ENCODE measurements around the gene TMEM181. TPM values are rescaled to one million over a fixed set of nuclear protein-coding genes. Genes with fewer than 3 reads are reported as not detected.

TMEM181 gene
- total RNA-seq, 2 experiments from 2014 or later: 16.9 to 17.6 TPM

DNA sequence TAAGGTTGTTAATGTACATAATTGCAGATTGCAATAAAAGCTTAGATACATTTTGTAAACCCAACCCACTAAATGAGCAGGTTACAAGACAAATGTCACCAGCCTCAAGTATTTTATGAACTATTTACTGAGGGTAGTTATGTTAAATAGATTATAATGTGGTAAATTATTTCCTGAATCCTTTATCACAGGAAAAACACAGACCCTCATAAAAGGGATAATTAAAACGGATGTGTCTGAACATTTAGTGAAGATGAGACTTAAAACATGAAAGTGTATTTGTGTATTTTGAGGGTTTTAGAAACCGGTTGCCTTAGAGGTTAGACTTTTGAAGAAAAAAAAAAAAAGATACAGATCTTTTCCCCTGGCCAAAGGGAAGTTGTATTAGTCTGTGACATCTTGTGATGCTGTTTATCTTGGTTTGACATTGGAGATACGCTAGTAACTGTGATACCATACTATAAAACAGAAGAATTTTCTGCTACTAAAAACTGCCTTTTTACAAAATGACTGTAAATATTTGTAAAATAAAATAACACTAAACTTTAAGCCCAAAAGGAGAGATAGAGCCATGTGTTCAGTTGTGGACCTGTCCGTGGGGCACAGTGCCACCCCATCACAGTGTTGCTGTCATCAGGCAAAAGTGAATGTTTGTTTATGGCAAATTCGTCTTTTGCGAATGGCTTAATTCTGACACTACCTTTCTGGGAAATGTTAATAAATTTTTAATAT is 75.0 kb downstream of the TMEM181 start:
- Mint-ChIP-seq H3K9me3 (no peaks in the 10 kb centered on the region), H3K27ac (peak overlapping the region; percentile 83), H3K36me3 (ENCODE audit: low read depth) (peaks cover 68% of the 10 kb centered on the region), H3K4me1 (peaks cover 70% of the 10 kb centered on the region), H3K4me3 (no peak overlapping the region), H3K27me3 (no peaks in the 10 kb centered on the region)
- ChIA-PET POLR2A (interaction anchor here (0.9 to 1.0 kb wide), 2 partner anchors 10 to 27 kb away, joined by 3 read pairs; partner anchors contain the start of gene DYNLT1), CTCF (interaction anchor here (1.1 kb wide), 1 partner anchor 21 kb away, joined by 4 read pairs; no protein-coding TSS in a partner anchor)
- DNase-seq: no peak

DNA sequence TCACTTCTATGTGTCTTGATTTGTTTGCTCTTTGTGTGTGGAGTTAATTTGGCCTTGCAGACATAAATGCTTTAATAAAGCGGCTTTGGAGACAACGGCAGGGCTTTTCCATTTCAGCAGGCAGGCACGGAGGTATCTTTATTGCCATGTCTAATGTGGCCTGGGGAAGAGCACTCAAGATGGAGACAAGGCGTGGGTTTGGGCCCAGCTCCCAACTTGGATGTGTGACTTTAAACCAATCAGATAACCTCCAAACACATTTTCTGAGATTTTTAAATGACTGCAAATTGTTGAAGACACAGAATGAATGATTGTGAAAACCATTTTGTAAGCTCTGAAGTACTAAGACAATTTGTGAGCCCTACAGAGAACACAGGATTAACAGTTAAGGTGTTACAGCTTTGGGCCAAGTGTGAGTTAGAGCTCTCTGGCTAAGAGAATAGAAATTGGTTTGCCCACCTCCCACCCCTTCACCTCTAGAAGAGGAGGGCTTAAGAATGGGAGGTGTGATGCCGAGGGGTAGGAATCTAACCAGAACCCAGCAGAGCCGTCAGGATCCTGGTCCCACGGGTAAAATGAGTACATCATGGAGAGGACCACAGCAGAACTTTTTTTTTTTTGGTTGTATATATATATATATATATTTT is 75.7 kb downstream of the TMEM181 start:
- Mint-ChIP-seq H3K4me3 (no peak overlapping the region), H3K9me3 (no peaks in the 10 kb centered on the region), H3K27ac (peak overlapping the region; percentile 83), H3K36me3 (ENCODE audit: low read depth) (peaks cover 73% of the 10 kb centered on the region), H3K4me1 (peaks cover 73% of the 10 kb centered on the region), H3K27me3 (no peaks in the 10 kb centered on the region)
- ChIA-PET CTCF (interaction anchor here (1.1 kb wide), 1 partner anchor 20 kb away, joined by 4 read pairs; no protein-coding TSS in a partner anchor), POLR2A (interaction anchor here (0.9 to 1.0 kb wide), 2 partner anchors 9 to 28 kb away, joined by 3 read pairs; partner anchors contain the start of gene DYNLT1)
- no peak for DNase-seq

DNA sequence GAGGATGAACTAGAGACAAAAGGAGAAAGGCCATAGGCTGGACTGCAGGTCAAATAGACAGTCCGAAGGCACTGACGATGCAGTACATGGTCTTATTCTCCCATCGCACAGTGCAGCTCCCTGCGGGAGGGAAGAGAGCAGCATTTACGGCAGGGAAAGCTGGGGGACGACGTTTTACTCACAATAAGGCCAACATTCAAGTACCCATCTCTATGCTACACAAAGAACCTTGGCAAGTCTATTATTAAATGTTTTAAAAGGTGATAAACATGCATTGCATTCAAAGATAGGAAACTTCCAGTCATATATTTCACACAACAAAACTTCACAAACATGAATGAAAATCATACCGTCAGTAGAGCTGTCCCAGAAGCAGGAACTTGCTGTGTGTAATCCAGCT is 76.9 kb downstream of the TMEM181 start:
- H3K27me3 Mint-ChIP-seq: no peaks in the 10 kb centered on the region

DNA sequence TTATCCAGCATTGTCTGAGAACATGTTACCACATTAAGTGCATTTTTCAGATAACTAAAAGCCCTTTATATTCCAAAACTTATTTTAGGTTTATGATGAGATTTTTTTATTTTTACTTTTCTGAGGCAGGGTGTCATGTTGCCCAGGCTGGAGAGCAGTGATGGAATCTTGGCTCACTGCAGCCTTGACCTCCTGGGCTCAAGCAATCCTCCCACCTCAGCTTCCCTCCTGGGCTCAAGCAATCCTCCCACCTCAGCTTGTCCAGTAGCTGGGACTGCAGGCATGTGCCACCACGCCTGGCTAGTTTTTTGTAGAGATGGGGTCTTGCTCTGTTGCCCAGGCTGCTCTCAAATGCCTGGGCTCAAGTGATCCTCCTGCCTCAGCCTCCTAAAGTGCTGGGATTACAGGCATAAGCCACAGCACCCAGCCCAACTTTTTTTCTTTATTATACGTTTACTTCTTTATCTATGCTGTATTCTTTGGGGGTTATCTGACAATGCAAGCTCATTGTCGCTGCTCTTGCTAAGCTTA is 78.5 kb downstream of the TMEM181 start:
- ChIA-PET CTCF (interaction anchor here (0.5 to 1.3 kb wide), 4 partner anchors 12 to 134 kb away, joined by 3 to 6 read pairs (median 4); no protein-coding TSS in a partner anchor), POLR2A (interaction anchor here (0.7 kb wide), 1 partner anchor 84 kb away, joined by 5 read pairs; no protein-coding TSS in a partner anchor)
- no peaks in the 10 kb centered on the region for H3K9me3 Mint-ChIP-seq
- no peak for DNase-seq
- peaks cover 76% of the 10 kb centered on the region for H3K36me3 Mint-ChIP-seq (ENCODE audit: low read depth)
- no peaks in the 10 kb centered on the region for H3K27me3 Mint-ChIP-seq
- H3K4me1 Mint-ChIP-seq: peaks cover 73% of the 10 kb centered on the region
- H3K27ac Mint-ChIP-seq: peak overlapping the region; percentile 58
- H3K4me3 Mint-ChIP-seq: no peak overlapping the region

More for the DNA sequence above, 76.9 kb downstream of the TMEM181 start:
- H3K27ac Mint-ChIP-seq: peak overlapping the region; percentile 57
- no peak overlapping the region for H3K4me3 Mint-ChIP-seq
- POLR2A ChIA-PET: no interaction called here
- DNase-seq: no peak
- peaks cover 70% of the 10 kb centered on the region for H3K4me1 Mint-ChIP-seq
- H3K36me3 Mint-ChIP-seq (ENCODE audit: low read depth): peaks cover 72% of the 10 kb centered on the region
- no peaks in the 10 kb centered on the region for H3K9me3 Mint-ChIP-seq
- CTCF ChIA-PET: no interaction called here

DNA sequence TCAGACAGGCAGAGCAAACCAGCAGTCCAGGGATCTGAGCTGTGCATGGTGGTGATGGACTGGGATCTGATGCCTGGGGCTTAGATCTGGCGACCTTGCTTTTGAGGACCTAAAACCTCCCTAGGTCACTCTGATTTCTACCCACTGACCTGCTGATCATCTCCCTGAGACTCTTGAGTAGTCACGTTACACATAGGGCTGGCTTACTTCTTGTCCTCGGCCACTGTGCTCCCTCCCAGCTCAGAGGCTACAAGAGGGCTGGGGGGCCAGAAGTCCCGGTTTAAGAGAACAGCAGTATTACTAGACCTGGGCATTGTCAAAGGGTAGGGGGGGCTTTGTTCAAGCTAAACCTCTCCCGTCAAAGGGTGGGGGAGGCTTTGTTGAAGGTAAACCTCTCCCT is 79.2 kb downstream of the TMEM181 start:
- ChIA-PET POLR2A (no interaction called here), CTCF (interaction anchor here (0.9 to 1.5 kb wide), 3 partner anchors 8 to 15 kb away, joined by 3 to 4 read pairs (median 4); no protein-coding TSS in a partner anchor)
- Mint-ChIP-seq H3K4me3 (no peak overlapping the region), H3K27ac (peak overlapping the region; percentile 58), H3K4me1 (peaks cover 73% of the 10 kb centered on the region), H3K36me3 (ENCODE audit: low read depth) (peaks cover 79% of the 10 kb centered on the region), H3K27me3 (no peaks in the 10 kb centered on the region), H3K9me3 (no peaks in the 10 kb centered on the region)
- DNase-seq: no peak

DNA sequence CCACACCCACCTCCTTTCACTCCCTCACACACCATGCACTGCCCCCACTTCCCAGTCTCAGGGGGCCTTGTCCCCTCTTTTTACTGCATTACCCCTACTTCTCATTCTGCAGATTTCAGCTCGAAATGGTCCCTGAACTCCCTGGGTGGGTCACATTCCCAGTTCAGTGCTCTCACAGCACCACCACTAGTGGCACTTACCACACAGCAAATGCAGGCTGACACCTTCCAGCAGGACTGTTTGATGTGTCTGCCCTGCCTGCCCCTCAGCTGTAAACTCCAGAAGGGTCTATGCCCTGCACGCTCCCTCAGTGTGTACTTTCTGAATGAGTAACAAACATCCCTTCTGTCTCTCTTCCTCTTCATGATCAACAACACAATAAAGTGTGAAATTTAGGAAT is 80.6 kb downstream of the TMEM181 start:
- CTCF ChIA-PET: interaction anchor here (1.4 to 2.0 kb wide), 3 partner anchors 10 to 33 kb away, joined by 4 read pairs; no protein-coding TSS in a partner anchor
- no peaks in the 10 kb centered on the region for H3K9me3 Mint-ChIP-seq
- no peak for DNase-seq

DNA sequence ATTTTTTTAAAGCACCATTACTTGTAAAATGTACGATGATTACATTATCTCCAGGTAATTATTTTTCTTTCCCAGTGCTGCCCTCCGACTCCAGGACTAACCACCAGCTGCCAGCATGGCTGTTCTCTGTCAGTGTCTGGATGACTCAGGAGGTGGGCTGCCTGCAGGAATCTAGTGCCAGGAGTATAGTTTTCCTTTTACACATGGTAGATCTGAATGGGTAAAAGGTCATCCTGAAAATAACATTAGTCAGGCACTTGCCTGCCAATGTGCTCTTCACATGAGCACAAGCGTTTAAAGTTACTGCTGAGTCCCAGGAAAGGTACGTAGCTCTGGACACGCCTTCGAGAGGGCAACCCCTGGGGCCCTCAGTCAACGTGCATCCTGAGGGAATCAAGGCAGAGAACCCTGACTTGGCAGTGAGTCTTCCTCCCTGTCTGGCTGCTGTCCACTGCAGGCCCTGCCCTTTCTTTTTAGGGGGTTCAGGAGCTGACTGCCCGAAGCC is 82.3 kb downstream of the TMEM181 start:
- Mint-ChIP-seq H3K4me3 (peak overlapping the region; percentile 95), H3K36me3 (ENCODE audit: low read depth) (peaks cover 57% of the 10 kb centered on the region), H3K27ac (peak overlapping the region; percentile 91), H3K27me3 (no peaks in the 10 kb centered on the region), H3K4me1 (peaks cover 70% of the 10 kb centered on the region), H3K9me3 (no peaks in the 10 kb centered on the region)
- CTCF ChIA-PET: interaction anchor here (1.2 to 2.0 kb wide), 2 partner anchors 14 to 49 kb away, joined by 3 to 4 read pairs; no protein-coding TSS in a partner anchor
- no peak for DNase-seq
- POLR2A ChIA-PET: no interaction called here

More for the DNA sequence above, 80.6 kb downstream of the TMEM181 start:
- Mint-ChIP-seq H3K4me1 (peaks cover 67% of the 10 kb centered on the region), H3K27ac (peak overlapping the region; percentile 66), H3K27me3 (no peaks in the 10 kb centered on the region), H3K4me3 (peak overlapping the region; percentile 17), H3K36me3 (ENCODE audit: low read depth) (peaks cover 68% of the 10 kb centered on the region)
- POLR2A ChIA-PET: interaction anchor here (0.9 kb wide), 1 partner anchor 51 kb away, joined by 4 read pairs; no protein-coding TSS in a partner anchor

DNA sequence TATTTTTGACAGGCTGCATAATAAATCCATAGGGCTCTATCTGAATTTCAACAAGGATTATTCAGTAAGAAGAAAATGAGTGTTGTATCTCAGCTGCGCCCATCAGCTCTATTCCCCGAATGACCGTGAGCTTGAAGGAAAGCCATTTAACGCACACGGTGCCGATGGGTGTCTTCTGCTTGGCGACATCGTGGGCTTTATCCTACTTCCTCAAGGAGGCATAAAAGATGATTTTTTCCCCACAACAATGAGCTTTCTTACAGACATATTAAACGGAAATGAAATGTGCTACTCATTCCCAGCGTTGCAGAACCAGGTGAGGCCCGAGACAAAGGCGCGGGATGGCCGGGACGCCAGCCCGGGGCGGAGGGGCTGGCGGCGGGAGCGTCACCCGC is 83.9 kb downstream of the TMEM181 start:
- peak overlapping the region; percentile 95 for H3K4me3 Mint-ChIP-seq
- no peaks in the 10 kb centered on the region for H3K27me3 Mint-ChIP-seq
- H3K9me3 Mint-ChIP-seq: no peaks in the 10 kb centered on the region
- POLR2A ChIA-PET: interaction anchor here (2.6 kb wide), 1 partner anchor 10 kb away, joined by 32 read pairs; no protein-coding TSS in a partner anchor
- CTCF ChIA-PET: interaction anchor here (0.6 to 2.3 kb wide), 6 partner anchors 9 to 280 kb away, joined by 3 to 10 read pairs (median 6); no protein-coding TSS in a partner anchor
- peaks cover 73% of the 10 kb centered on the region for H3K4me1 Mint-ChIP-seq
- H3K36me3 Mint-ChIP-seq (ENCODE audit: low read depth): peaks cover 46% of the 10 kb centered on the region
- no peak for DNase-seq
- H3K27ac Mint-ChIP-seq: peak overlapping the region; percentile 91

DNA sequence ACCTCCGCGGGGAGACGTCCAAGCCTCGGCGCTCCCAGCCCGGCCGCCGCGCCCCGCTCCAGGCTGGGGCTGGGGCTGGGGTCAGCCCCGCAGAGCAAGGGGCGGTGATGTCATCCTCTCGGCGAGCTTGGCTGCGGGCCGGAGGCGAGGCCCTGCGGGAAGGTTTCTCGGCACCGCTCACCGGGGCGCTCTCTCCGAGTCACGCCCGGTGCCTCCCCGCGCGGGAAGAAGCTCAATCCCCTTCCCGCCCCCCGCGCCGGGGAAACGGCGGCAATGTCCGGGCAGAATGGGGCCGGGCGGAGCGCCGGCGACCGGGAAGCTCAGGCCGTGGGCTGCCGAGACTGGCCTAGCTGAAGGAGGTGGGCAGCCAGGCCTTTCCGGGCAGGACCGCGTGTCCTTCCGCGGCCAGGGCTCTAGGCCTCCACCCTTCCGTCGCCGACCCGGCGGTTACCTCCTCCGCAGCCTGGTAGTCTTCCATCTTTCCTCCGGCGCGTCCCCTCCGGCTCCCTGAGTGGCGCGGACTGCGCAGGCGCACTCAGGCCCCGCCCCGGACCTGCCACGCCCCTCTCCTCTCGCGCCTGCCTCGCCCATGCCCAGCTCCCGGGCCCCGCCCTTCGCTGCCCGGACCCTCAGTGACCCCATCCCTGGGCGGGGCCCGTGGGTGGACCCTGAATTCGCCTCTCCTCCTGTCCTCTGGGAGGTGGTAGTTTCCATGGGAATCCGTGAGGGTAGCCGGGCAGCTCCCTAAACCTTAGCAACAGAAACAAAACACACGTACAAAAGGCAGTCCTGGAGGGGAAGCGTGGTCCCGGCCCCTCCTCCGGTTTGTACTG is 84.6 kb downstream of the TMEM181 start, which contains the start of gene DYNLT1:
Gene DYNLT1, minus strand, starts transcription at position 513 of the 833 bp plus-strand sequence. Its CDS starts 35 bp downstream, at position 478.
- H3K4me1 Mint-ChIP-seq: peaks cover 73% of the 10 kb centered on the region
- peak within 1 kb of the TSS; percentile 91 for H3K27ac Mint-ChIP-seq
- no peaks in the 10 kb centered on the region for H3K9me3 Mint-ChIP-seq
- ChIA-PET POLR2A (interaction anchor here (0.9 to 2.6 kb wide), 2 partner anchors 9 kb away, joined by 3 to 32 read pairs; no protein-coding TSS in a partner anchor), CTCF (interaction anchor here (0.6 to 2.3 kb wide), 8 partner anchors 9 to 280 kb away, joined by 3 to 10 read pairs (median 6); no protein-coding TSS in a partner anchor)
- peak within 1 kb of the TSS; percentile 95 for H3K4me3 Mint-ChIP-seq
- H3K27me3 Mint-ChIP-seq: no peaks in the 10 kb centered on the region
- H3K36me3 Mint-ChIP-seq (ENCODE audit: low read depth): peaks cover 42% of the 10 kb centered on the region
- DNase-seq: peak; percentile 86

DNA sequence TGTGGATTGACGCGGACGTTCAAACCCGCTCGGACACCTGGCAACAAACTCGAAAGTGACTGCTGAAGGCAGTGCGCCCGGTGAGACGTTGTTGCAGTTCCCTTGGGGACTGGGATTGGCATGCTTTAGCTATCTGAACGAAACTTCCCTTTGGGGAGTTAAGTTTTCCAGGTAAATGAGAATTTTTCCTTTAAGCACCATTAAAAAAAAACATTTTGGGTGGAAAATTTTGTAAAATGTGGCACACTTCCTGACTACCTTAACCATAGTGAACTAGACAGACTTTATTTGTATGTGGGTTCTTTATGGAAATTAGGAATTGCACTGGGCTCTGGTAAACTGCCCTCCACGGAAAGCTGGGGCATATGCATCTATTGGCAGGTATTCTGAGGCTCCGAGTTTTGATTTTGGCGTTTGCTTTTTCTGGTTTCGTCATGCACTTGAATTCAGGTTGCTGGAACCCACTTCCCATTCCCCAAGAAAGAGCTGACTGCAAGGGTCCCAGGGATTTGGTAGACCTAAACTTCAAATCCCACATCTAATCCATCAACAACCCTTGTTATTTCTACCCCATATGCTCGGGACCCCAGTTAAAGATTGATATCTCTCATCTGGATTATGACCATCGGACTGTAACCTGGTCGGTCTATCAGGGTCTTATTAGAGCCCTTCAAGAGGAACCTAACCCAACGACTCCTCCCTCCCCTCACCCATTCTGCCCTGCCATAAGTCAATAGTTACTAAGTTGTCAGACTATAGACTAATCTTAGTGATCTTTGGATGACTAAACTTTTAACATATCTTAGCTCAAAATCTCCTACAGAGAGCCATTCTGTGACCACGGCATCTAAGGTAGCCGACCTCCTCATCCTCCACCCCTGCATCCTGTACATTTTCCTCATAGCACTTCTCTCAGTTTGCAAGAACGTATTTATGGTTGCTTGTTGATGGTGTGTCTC is 85.5 kb downstream of the TMEM181 start:
- POLR2A ChIA-PET: interaction anchor here (0.9 to 2.6 kb wide), 2 partner anchors 8 to 10 kb away, joined by 3 to 32 read pairs; no protein-coding TSS in a partner anchor
- Mint-ChIP-seq H3K9me3 (no peaks in the 10 kb centered on the region), H3K27me3 (no peaks in the 10 kb centered on the region), H3K36me3 (ENCODE audit: low read depth) (peaks cover 36% of the 10 kb centered on the region), H3K4me1 (peaks cover 71% of the 10 kb centered on the region), H3K4me3 (peak overlapping the region; percentile 81), H3K27ac (peak overlapping the region; percentile 89)
- DNase-seq: no peak
- CTCF ChIA-PET: interaction anchor here (0.6 to 2.3 kb wide), 10 partner anchors 8 to 424 kb away, joined by 3 to 10 read pairs (median 4); no protein-coding TSS in a partner anchor
